ENCODE data around the gene CACFD1. TPM values are rescaled to one million over a fixed set of nuclear protein-coding genes. Genes with fewer than 3 reads are reported as not detected.

Gene CACFD1
- total and polyA plus RNA-seq, 2 donors (not counting 3 experiments of a cell fraction or from before 2014, with no cell fraction given): 9.7 to 11.5 TPM

GRCh38 chr9:133473743-133474142 lies 14.0 kb downstream of the CACFD1 start:
- dilution Hi-C loops (cut with MboI; ENCODE audit: extremely low pct_ligation_motif_present, low sequenced_read_pairs): no loop called here
- H3K4me1 ChIP-seq (ENCODE audit: control insufficient read depth, extremely low read depth, insufficient read depth, low read length): peaks cover 6% of the 10 kb centered on the region
- TF ChIP-seq MYC (IDR thresholded peaks at IDR 0.05; ENCODE audit: low read depth, low read length) (no peak), POLR2AphosphoS5 (IDR thresholded peaks at IDR 0.05; ENCODE audit: insufficient read depth, low read depth, low read length) (no peak), POLR2A (IDR thresholded peaks at IDR 0.05; ENCODE audit: low read depth, low read length) (no peak), GATA2 (IDR thresholded peaks at IDR 0.05; ENCODE audit: insufficient read depth, insufficient read length, low read depth, low read length) (no peak), EZH2 (IDR thresholded peaks at IDR 0.05; ENCODE audit: borderline replicate concordance, low read depth, low read length, severe bottlenecking) (no peak), FOS (IDR thresholded peaks at IDR 0.05; ENCODE audit: borderline replicate concordance, insufficient read depth, low read length) (no peak), MAX (IDR thresholded peaks at IDR 0.05; ENCODE audit: insufficient read depth, insufficient read length) (no peak), JUN (IDR thresholded peaks at IDR 0.05; ENCODE audit: borderline replicate concordance, insufficient read depth, insufficient read length, low read depth) (no peak)
- TF ChIP-seq, protein P1, sequence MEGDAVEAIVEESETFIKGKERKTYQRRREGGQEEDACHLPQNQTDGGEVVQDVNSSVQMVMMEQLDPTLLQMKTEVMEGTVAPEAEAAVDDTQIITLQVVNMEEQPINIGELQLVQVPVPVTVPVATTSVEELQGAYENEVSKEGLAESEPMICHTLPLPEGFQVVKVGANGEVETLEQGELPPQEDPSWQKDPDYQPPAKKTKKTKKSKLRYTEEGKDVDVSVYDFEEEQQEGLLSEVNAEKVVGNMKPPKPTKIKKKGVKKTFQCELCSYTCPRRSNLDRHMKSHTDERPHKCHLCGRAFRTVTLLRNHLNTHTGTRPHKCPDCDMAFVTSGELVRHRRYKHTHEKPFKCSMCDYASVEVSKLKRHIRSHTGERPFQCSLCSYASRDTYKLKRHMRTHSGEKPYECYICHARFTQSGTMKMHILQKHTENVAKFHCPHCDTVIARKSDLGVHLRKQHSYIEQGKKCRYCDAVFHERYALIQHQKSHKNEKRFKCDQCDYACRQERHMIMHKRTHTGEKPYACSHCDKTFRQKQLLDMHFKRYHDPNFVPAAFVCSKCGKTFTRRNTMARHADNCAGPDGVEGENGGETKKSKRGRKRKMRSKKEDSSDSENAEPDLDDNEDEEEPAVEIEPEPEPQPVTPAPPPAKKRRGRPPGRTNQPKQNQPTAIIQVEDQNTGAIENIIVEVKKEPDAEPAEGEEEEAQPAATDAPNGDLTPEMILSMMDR (IDR thresholded peaks at IDR 0.05; ENCODE audit: extremely low read depth in 1 of 2, insufficient read depth in 1 of 2, low read depth in 1 of 2, low read length in 2 of 2): no peak
- BruUV-seq (replicated peaks): no TSS peak
- DNase-seq (ENCODE audit: low read depth, low spot score) (no peak), FAIRE-seq (no peak)
- H3K4me3 ChIP-seq (replicated peaks in 1 of 3; ENCODE audit: insufficient read depth in 1 of 3, low read depth in 1 of 3, low read length in 3 of 3): no peak overlapping the region
- H3K9me1 ChIP-seq (replicated peaks; ENCODE audit: control insufficient read depth, extremely low read depth, insufficient read depth, low read length): no peaks in the 10 kb centered on the region
- no peak overlapping the region for H3K4me2 ChIP-seq (ENCODE audit: insufficient read depth, low read length)
- H3K27ac ChIP-seq (ENCODE audit: insufficient read depth, low read depth, low read length): no peak overlapping the region
- H3K27me3 ChIP-seq (ENCODE audit: control insufficient read depth in 2 of 2, insufficient read depth in 2 of 2, low read length in 2 of 2): no peaks in the 10 kb centered on the region
- no peaks in the 10 kb centered on the region for H3K9me3 ChIP-seq (replicated peaks; ENCODE audit: control insufficient read depth, insufficient read depth, low read length)
- H2AFZ ChIP-seq (ENCODE audit: low read depth, low read length): no peak overlapping the region
- H3K36me3 ChIP-seq (ENCODE audit: control insufficient read depth in 2 of 2, extremely low read depth in 1 of 2, insufficient read depth in 2 of 2, low read length in 2 of 2): peaks cover 3 to 36% of the 10 kb centered on the region in 2 experiments
- no peaks in the 10 kb centered on the region for H4K20me1 ChIP-seq (replicated peaks; ENCODE audit: control insufficient read depth, extremely low read depth, insufficient read depth, low read length)
- ChIA-PET CTCF (interaction anchor here (1.7 kb wide), 1 partner anchor 13 kb away, joined by 3 read pairs; no protein-coding TSS in a partner anchor), POLR2A (no interaction called here)
- no peak overlapping the region for H3K9ac ChIP-seq (replicated peaks; ENCODE audit: extremely low read depth, insufficient read depth, low read length)
- peaks cover 8% of the 10 kb centered on the region for H3K79me2 ChIP-seq (ENCODE audit: control insufficient read depth, insufficient read depth, low read length)
- intact Hi-C loops (cut with micrococcal nuclease): no loop called here

Data from endothelial cell of umbilical vein (primary cell).